Osteoblast (primary cell): ENCODE results near the gene PLEKHA6. TPM values are rescaled to one million over a fixed set of nuclear protein-coding genes. Genes with fewer than 3 reads are reported as not detected.

Source experiments
- DNase-seq: peaks from one replicate; pipeline ENCODE4 v3.0.0; 2011; ENCODE audit warnings: low spot score, mixed read lengths; ENCODE audit not compliant: insufficient read length; ENCODE audit errors: missing footprints
- H2AFZ ChIP-seq: 2 replicates; pipeline ENCODE4 v1.6.0; 2011; ENCODE audit warnings: mild to moderate bottlenecking, low read length
- H3K27ac ChIP-seq: 2 replicates; pipeline ENCODE4 v1.5.1; 2011; ENCODE audit warnings: mild to moderate bottlenecking, low read depth, low read length, moderate library complexity
- H3K27me3 ChIP-seq: 2 replicates; pipeline ENCODE4 v1.6.0; 2012; ENCODE audit warnings: mild to moderate bottlenecking, control low read depth, inconsistent platforms, low read length, moderate library complexity; ENCODE audit not compliant: insufficient read depth
- H3K36me3 ChIP-seq: 2 replicates; pipeline ENCODE4 v1.5.1; 2011; ENCODE audit warnings: mild to moderate bottlenecking, low read length, control low read depth, moderate library complexity; ENCODE audit not compliant: insufficient read depth
- H3K4me1 ChIP-seq: 2 replicates; pipeline ENCODE4 v1.5.1; 2011; ENCODE audit warnings: mild to moderate bottlenecking, low read length, control low read depth, moderate library complexity; ENCODE audit not compliant: insufficient read depth
- H3K4me2 ChIP-seq: 2 replicates; pipeline ENCODE4 v1.6.0; 2011; ENCODE audit warnings: mild to moderate bottlenecking, low read length; ENCODE audit not compliant: insufficient read depth
- H3K4me3 ChIP-seq: fragments of 200-600 bp; sonication (generic); 3 replicates; pipeline ENCODE4 v1.5.1; 2012; ENCODE audit warnings: mild to moderate bottlenecking, low read length, inconsistent platforms; ENCODE audit not compliant: insufficient read depth
- H3K79me2 ChIP-seq: 2 replicates; pipeline ENCODE4 v1.6.0; 2012; ENCODE audit warnings: mild to moderate bottlenecking, low read length, control low read depth, inconsistent platforms; ENCODE audit not compliant: insufficient read depth
- H3K9me3 ChIP-seq: 2 replicates; pipeline ENCODE4 v1.5.1; 2011; ENCODE audit warnings: low read depth, low read length, control low read depth
- H4K20me1 ChIP-seq: 2 replicates; pipeline ENCODE4 v1.6.0; 2012; ENCODE audit warnings: mild to moderate bottlenecking, low read length, control low read depth; ENCODE audit not compliant: insufficient read depth
- CTCF ChIP-seq: IDR thresholded peaks from 2 replicates; pipeline ENCODE4 v1.5.1; 2011; ENCODE audit warnings: mild to moderate bottlenecking, low read depth, low read length, moderate library complexity; ENCODE audit errors: extremely low read depth
- total RNA-seq: library from RNA; depleted of rRNA; stranded (reverse); fragments of >200 nt; gene quantifications from 2 replicates; pipeline ENCODE4 v1.2.3, GENCODE V29; 2012

Gene PLEKHA6
- total RNA-seq, 1 donor = 0.36 TPM

- Histone ChIP-seq H3K4me3 (no peak overlapping the region), H3K9me3 (no peaks in the 10 kb centered on the region), H3K4me1 (peaks cover 33% of the 10 kb centered on the region), H4K20me1 (no peaks in the 10 kb centered on the region), H3K79me2 (no peaks in the 10 kb centered on the region), H3K36me3 (no peaks in the 10 kb centered on the region), H3K27ac (peak overlapping the region; percentile 44), H3K4me2 (peak overlapping the region; percentile 30), H2AFZ (peak overlapping the region; percentile 28), H3K27me3 (peaks cover 11% of the 10 kb centered on the region)
- TF ChIP-seq CTCF = no peak
- no peak for DNase-seq
Measured at GRCh38 chr1:204319462-204319861, 40.3 kb downstream of the PLEKHA6 start.

- Histone ChIP-seq H3K27me3 (peaks cover 15% of the 10 kb centered on the region), H3K4me1 (peaks cover 32% of the 10 kb centered on the region), H3K36me3 (no peaks in the 10 kb centered on the region), H4K20me1 (no peaks in the 10 kb centered on the region), H3K4me3 (no peak overlapping the region), H2AFZ (no peak overlapping the region), H3K27ac (no peak overlapping the region), H3K4me2 (no peak overlapping the region), H3K9me3 (no peaks in the 10 kb centered on the region), H3K79me2 (no peaks in the 10 kb centered on the region)
- no peak for DNase-seq
- no peak for TF ChIP-seq CTCF
Measured at GRCh38 chr1:204319027-204319426, 40.7 kb downstream of the PLEKHA6 start.

- DNase-seq = no peak
- Histone ChIP-seq H3K36me3 (no peaks in the 10 kb centered on the region), H3K9me3 (no peaks in the 10 kb centered on the region), H3K79me2 (no peaks in the 10 kb centered on the region), H3K27ac (no peak overlapping the region), H3K27me3 (peaks cover 19% of the 10 kb centered on the region), H3K4me3 (no peak overlapping the region), H4K20me1 (no peaks in the 10 kb centered on the region), H3K4me2 (no peak overlapping the region), H3K4me1 (peaks cover 27% of the 10 kb centered on the region), H2AFZ (no peak overlapping the region)
- TF ChIP-seq CTCF = no peak
Measured at GRCh38 chr1:204318324-204318723, 41.4 kb downstream of the PLEKHA6 start.

GRCh38 chr1:204317170-204317569, 42.6 kb downstream of the PLEKHA6 start:
- Histone ChIP-seq H4K20me1 (no peaks in the 10 kb centered on the region), H3K36me3 (no peaks in the 10 kb centered on the region), H3K4me3 (no peak overlapping the region), H2AFZ (no peak overlapping the region), H3K27me3 (peaks cover 22% of the 10 kb centered on the region), H3K79me2 (no peaks in the 10 kb centered on the region), H3K4me1 (peaks cover 27% of the 10 kb centered on the region), H3K9me3 (no peaks in the 10 kb centered on the region), H3K27ac (no peak overlapping the region), H3K4me2 (no peak overlapping the region)
- no peak for DNase-seq
- no peak for TF ChIP-seq CTCF
